ENCODE data around the gene USE1.

Gene USE1

DNA sequence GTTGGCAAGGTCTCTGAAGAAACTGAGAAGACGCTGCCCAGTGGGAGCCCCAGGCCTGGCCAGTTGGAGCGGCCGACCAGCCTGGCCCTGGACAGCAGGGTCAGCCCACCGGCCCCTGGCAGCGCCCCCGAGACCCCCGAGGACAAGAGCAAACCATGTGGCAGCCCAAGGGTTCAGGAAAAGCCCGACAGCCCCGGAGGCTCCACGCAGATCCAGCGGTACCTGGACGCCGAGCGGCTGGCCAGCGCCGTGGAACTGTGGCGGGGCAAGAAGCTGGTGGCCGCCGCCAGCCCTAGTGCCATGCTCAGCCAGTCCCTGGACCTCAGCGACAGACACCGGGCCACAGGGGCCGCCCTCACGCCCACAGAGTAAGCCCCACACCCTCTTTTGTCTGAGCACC is 20.1 kb upstream of the USE1 start:
- H3F3A ChIP-seq (ENCODE audit: insufficient read depth, low read length) = no peaks in the 10 kb centered on the region
- H3K9me3 ChIP-seq (replicated peaks; ENCODE audit: insufficient read depth, low read length) = no peaks in the 10 kb centered on the region
- H3K9me2 ChIP-seq (replicated peaks; ENCODE audit: insufficient read depth, low read length) = no peaks in the 10 kb centered on the region
- no peaks in the 10 kb centered on the region for H3K4me1 ChIP-seq (ENCODE audit: low read length)
- H4K20me1 ChIP-seq (ENCODE audit: insufficient read depth, low read length) = no peaks in the 10 kb centered on the region
- H3K9ac ChIP-seq (ENCODE audit: low read length) = no peak overlapping the region
- TF ChIP-seq, protein P1, sequence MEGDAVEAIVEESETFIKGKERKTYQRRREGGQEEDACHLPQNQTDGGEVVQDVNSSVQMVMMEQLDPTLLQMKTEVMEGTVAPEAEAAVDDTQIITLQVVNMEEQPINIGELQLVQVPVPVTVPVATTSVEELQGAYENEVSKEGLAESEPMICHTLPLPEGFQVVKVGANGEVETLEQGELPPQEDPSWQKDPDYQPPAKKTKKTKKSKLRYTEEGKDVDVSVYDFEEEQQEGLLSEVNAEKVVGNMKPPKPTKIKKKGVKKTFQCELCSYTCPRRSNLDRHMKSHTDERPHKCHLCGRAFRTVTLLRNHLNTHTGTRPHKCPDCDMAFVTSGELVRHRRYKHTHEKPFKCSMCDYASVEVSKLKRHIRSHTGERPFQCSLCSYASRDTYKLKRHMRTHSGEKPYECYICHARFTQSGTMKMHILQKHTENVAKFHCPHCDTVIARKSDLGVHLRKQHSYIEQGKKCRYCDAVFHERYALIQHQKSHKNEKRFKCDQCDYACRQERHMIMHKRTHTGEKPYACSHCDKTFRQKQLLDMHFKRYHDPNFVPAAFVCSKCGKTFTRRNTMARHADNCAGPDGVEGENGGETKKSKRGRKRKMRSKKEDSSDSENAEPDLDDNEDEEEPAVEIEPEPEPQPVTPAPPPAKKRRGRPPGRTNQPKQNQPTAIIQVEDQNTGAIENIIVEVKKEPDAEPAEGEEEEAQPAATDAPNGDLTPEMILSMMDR (IDR thresholded peaks at IDR 0.05; ENCODE audit: low read length) = no peak
- TF ChIP-seq EZH2 (optimal IDR thresholded peaks at IDR 0.05; ENCODE audit: low read depth, low read length) (no peak), EZH2phosphoT487 (IDR thresholded peaks at IDR 0.05; ENCODE audit: low read length) (no peak)
- no peaks in the 10 kb centered on the region for H3K79me2 ChIP-seq (ENCODE audit: low read length)
- no peak overlapping the region for H2AFZ ChIP-seq (ENCODE audit: low read length)
- H3K4me2 ChIP-seq (ENCODE audit: low read depth, low read length) = no peak overlapping the region
- no peak overlapping the region for H3K4me3 ChIP-seq (ENCODE audit: low read length)
- H3K27me3 ChIP-seq (replicated peaks; ENCODE audit: insufficient read depth, low read length) = no peaks in the 10 kb centered on the region
- no peaks in the 10 kb centered on the region for H3K36me3 ChIP-seq (replicated peaks; ENCODE audit: insufficient read depth, low read length)
- no peak for DNase-seq
- no peak overlapping the region for H3K27ac ChIP-seq (ENCODE audit: low read length)

DNA sequence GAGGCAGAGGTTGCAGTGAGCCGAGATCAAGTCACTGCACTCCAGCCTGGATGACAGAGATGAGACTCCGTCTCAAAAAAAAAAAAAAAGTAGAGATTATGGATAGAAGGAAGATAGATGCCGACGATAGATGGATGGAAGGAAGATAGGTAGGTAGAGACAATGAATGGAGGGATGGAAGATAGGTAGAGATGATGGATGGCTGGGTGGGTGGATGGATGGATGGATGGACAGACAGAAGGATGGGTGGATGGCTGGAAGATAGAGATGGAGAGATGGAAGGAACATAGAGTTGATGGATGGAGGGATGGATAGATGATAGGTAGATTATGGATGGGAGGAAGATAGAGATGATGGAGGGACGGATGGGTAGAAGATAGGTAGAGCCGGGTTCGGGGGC is 18.5 kb upstream of the USE1 start:
- Histone ChIP-seq H3K36me3 (replicated peaks; ENCODE audit: insufficient read depth, low read length) (no peaks in the 10 kb centered on the region), H3K79me2 (ENCODE audit: low read length) (no peaks in the 10 kb centered on the region), H3K4me2 (ENCODE audit: low read depth, low read length) (no peak overlapping the region), H3F3A (ENCODE audit: insufficient read depth, low read length) (no peaks in the 10 kb centered on the region), H3K9me3 (replicated peaks; ENCODE audit: insufficient read depth, low read length) (no peaks in the 10 kb centered on the region), H3K27ac (ENCODE audit: low read length) (no peak overlapping the region), H2AFZ (ENCODE audit: low read length) (no peak overlapping the region), H3K4me3 (ENCODE audit: low read length) (no peak overlapping the region), H3K27me3 (replicated peaks; ENCODE audit: insufficient read depth, low read length) (no peaks in the 10 kb centered on the region), H3K9ac (ENCODE audit: low read length) (no peak overlapping the region), H3K9me2 (replicated peaks; ENCODE audit: insufficient read depth, low read length) (no peaks in the 10 kb centered on the region), H4K20me1 (ENCODE audit: insufficient read depth, low read length) (no peaks in the 10 kb centered on the region), H3K4me1 (ENCODE audit: low read length) (no peaks in the 10 kb centered on the region)
- TF ChIP-seq EZH2 (optimal IDR thresholded peaks at IDR 0.05; ENCODE audit: low read depth, low read length) (no peak), EZH2phosphoT487 (IDR thresholded peaks at IDR 0.05; ENCODE audit: low read length) (no peak)
- TF ChIP-seq, protein P1 (IDR thresholded peaks at IDR 0.05; ENCODE audit: low read length) = no peak
- DNase-seq = no peak

DNA sequence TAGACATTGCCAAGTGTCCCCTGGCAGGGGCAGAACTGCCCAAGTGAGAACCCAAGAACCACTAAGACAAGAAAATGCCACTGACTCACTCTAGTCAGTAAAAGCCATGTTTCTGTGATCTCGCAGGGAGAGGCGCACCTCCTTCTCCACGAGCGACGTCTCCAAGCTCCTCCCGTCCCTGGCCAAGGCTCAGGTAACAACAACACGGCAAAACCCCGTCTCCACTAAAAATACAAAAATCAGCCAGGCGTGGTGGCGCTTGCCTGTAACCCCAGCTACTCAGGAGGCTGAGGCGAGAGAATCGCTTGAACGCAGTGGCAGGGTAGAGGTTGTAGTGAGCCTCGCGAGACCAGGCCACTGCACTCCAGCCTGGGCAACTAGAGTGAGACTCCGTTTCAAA is 17.5 kb upstream of the USE1 start:
- no peaks in the 10 kb centered on the region for H3K36me3 ChIP-seq (replicated peaks; ENCODE audit: insufficient read depth, low read length)
- H4K20me1 ChIP-seq (ENCODE audit: insufficient read depth, low read length) = no peaks in the 10 kb centered on the region
- DNase-seq = no peak
- TF ChIP-seq EZH2 (optimal IDR thresholded peaks at IDR 0.05; ENCODE audit: low read depth, low read length) (no peak), EZH2phosphoT487 (IDR thresholded peaks at IDR 0.05; ENCODE audit: low read length) (no peak)
- TF ChIP-seq, protein P1 (IDR thresholded peaks at IDR 0.05; ENCODE audit: low read length) = no peak
- H3K4me2 ChIP-seq (ENCODE audit: low read depth, low read length) = no peak overlapping the region
- H3K9ac ChIP-seq (ENCODE audit: low read length) = no peak overlapping the region
- H3K79me2 ChIP-seq (ENCODE audit: low read length) = no peaks in the 10 kb centered on the region
- H3K9me3 ChIP-seq (replicated peaks; ENCODE audit: insufficient read depth, low read length) = no peaks in the 10 kb centered on the region
- H3K27ac ChIP-seq (ENCODE audit: low read length) = no peak overlapping the region
- H3K9me2 ChIP-seq (replicated peaks; ENCODE audit: insufficient read depth, low read length) = no peaks in the 10 kb centered on the region
- H3K4me1 ChIP-seq (ENCODE audit: low read length) = no peaks in the 10 kb centered on the region
- H2AFZ ChIP-seq (ENCODE audit: low read length) = no peak overlapping the region
- no peaks in the 10 kb centered on the region for H3F3A ChIP-seq (ENCODE audit: insufficient read depth, low read length)
- no peak overlapping the region for H3K4me3 ChIP-seq (ENCODE audit: low read length)
- no peaks in the 10 kb centered on the region for H3K27me3 ChIP-seq (replicated peaks; ENCODE audit: insufficient read depth, low read length)

All from MM.1S (cell line).